Breast epithelium (tissue), 4 donors: ENCODE measurements around the gene GNG7. TPM values are rescaled to one million over a fixed set of nuclear protein-coding genes. Genes with fewer than 3 reads are reported as not detected.
"Not testable (repeated sequence)": the region's sequence is repeated elsewhere in the genome, so short reads cannot be mapped to it uniquely, and the experiment has no call there.

Experiments used
- DNase-seq, 2 donors: peaks; one replicate each; pipeline ENCODE4 v3.0.0-alpha.2; 2019; ENCODE audit warnings: low spot score in 2 of 2
- H3K27ac ChIP-seq, 2 donors: fragments of 200-600 bp; sonication (generic) in 1 of 2; one replicate each; pipeline ENCODE4 v1.5.1; 2016 to 2019; ENCODE audit warnings: mild to moderate bottlenecking in 1 of 2
- H3K27me3 ChIP-seq, 2 donors: fragments of 200-600 bp; sonication (generic) in 1 of 2; one replicate each; pipeline versions ENCODE4 v1.5.1 to v1.6.0; 2017 to 2019; ENCODE audit warnings: control low read depth in 1 of 2, mild to moderate bottlenecking in 1 of 2
- H3K36me3 ChIP-seq: fragments of 200-600 bp; one replicate; pipeline ENCODE4 v1.5.1; 2019
- H3K4me1 ChIP-seq, 2 donors: fragments of 200-600 bp; sonication (generic); one replicate each; pipeline ENCODE4 v1.5.1; 2016 to 2019; ENCODE audit warnings: control low read depth in 1 of 2
- H3K4me3 ChIP-seq, 3 donors: fragments of 200-600 bp; sonication (generic); 1 replicate in 2 of 3; 2 replicates in 1 of 3; pipeline ENCODE4 v1.5.1; 2016 to 2019; ENCODE audit warnings: mild to moderate bottlenecking in 3 of 3, moderate library complexity in 2 of 3
- H3K9me3 ChIP-seq, 2 donors: fragments of 200-600 bp; sonication (generic) in 1 of 2; one replicate each; pipeline ENCODE4 v1.5.1; 2016 to 2019; ENCODE audit warnings: control low read depth in 1 of 2
- CTCF ChIP-seq, 3 donors: fragments of 450-650 bp; IDR thresholded peaks; one replicate each; pipeline ENCODE4 v1.5.1; 2016 to 2017; ENCODE audit warnings: antibody characterized with exemption in 3 of 3, mild to moderate bottlenecking in 3 of 3, moderate library complexity in 3 of 3
- POLR2A ChIP-seq: fragments of 450-650 bp; IDR thresholded peaks from one replicate; pipeline ENCODE4 v1.6.1; 2016; ENCODE audit warnings: antibody characterized with exemption, mild to moderate bottlenecking, moderate library complexity
- POLR2AphosphoS5 ChIP-seq, 3 donors: sonication (generic); formaldehyde crosslinking; IDR thresholded peaks; one replicate each; pipeline ENCODE4 v1.6.1; 2017; ENCODE audit warnings: antibody characterized with exemption in 3 of 3
- intact Hi-C: fragments of 100-400 bp; cut with DNase I; formaldehyde crosslinking; loops from one replicate; pipeline ENCODE4 v1.15.1; 2023; ENCODE audit warnings: low total_unique reads
- total RNA-seq, 3 donors: library from RNA; depleted of rRNA; stranded (reverse); fragments of >200 nt; gene quantifications; one replicate each; pipeline ENCODE4 v1.1.0, GENCODE V29; 2016

GNG7 gene
- total RNA-seq, 3 donors from 2014 or later: 1.6 to 7.8 (median 4.3) TPM

GRCh38 chr19:2464389-2464788, 238.1 kb downstream of the GNG7 start:
- Histone ChIP-seq H3K27me3 (no peaks in the 10 kb centered on the region), H3K27ac (no peak overlapping the region), H3K36me3 (no peaks in the 10 kb centered on the region), H3K9me3 (no peaks in the 10 kb centered on the region), H3K4me1 (peaks cover 0 to 9% of the 10 kb centered on the region in 2 donors), H3K4me3 (no peak overlapping the region)
- no peak for DNase-seq
- intact Hi-C loops: no loop called here
- no peak for TF ChIP-seq POLR2A
- no peak for TF ChIP-seq CTCF (IDR thresholded peaks at IDR 0.05)
- no peak for TF ChIP-seq POLR2AphosphoS5 (IDR thresholded peaks at IDR 0.05)

DNA sequence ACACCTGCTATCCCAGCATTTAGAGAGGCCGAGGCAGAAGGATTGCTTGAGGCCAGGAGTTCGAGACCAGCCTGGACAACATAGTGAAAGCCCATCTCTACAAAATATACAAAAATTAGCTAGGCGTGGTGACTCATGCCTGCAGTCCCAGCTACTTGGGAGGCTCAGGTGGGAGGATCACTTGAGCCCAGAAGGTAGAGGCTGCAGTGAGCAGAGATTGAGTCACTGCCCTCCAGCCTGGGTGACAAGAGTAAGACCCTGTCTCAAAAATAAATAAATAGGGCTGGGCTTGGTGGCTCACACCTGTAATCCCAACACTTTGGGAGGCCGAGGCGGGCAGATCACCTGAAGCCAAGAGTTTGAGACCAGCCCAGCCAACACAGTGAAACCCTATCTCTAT, 238.8 kb downstream of the GNG7 start:
- H3K4me3 ChIP-seq, H3K27ac ChIP-seq, H3K4me1 ChIP-seq, H3K9me3 ChIP-seq, intact Hi-C loops, DNase-seq, H3K36me3 ChIP-seq, H3K27me3 ChIP-seq: not testable (repeated sequence)

GRCh38 chr19:2462635-2463421, 239.7 kb downstream of the GNG7 start:
- H3K27me3 ChIP-seq: no peaks in the 10 kb centered on the region
- H3K27ac ChIP-seq: peak overlapping the region in 1 of 2 donors; percentile 22
- DNase-seq: peak; percentile 89 to 93
- intact Hi-C loops: no loop called here
- TF ChIP-seq POLR2A (no peak), POLR2AphosphoS5 (IDR thresholded peaks at IDR 0.05) (peak; percentile 40 to 70 (median 42)), CTCF (IDR thresholded peaks at IDR 0.05) (no peak)
- H3K4me3 ChIP-seq: peak overlapping the region; percentile 53 to 79 (median 63)
- no peaks in the 10 kb centered on the region for H3K9me3 ChIP-seq
- peaks cover 0 to 9% of the 10 kb centered on the region in 2 donors for H3K4me1 ChIP-seq
- H3K36me3 ChIP-seq: no peaks in the 10 kb centered on the region

GRCh38 chr19:2461751-2462634, 240.5 kb downstream of the GNG7 start:
- intact Hi-C loops: no loop called here
- Histone ChIP-seq H3K9me3 (no peaks in the 10 kb centered on the region), H3K27ac (peak overlapping the region in 1 of 2 donors; percentile 22), H3K27me3 (no peaks in the 10 kb centered on the region), H3K4me1 (peaks cover 0 to 9% of the 10 kb centered on the region in 2 donors), H3K36me3 (no peaks in the 10 kb centered on the region), H3K4me3 (peak overlapping the region; percentile 53 to 79 (median 63))
- TF ChIP-seq POLR2AphosphoS5 (IDR thresholded peaks at IDR 0.05) (no peak), CTCF (IDR thresholded peaks at IDR 0.05) (peak in 1 of 3 donors; percentile 12), POLR2A (no peak)
- DNase-seq: no peak

Other genes with a start within 250 kb of the GNG7 start
- 10 to 100 TPM; 13.1 to 25.2 (median 15.7) TPM for gene LMNB2, start 245.7 kb downstream of the GNG7 start, total RNA-seq
- 100 to 1,000 TPM; 136 to 301 (median 172) TPM for gene GADD45B, start 226.6 kb downstream of the GNG7 start, total RNA-seq
- 1 to 10 TPM in 2 of 3 donors, under 1 TPM in 1; 0.64 to 3.7 (median 3.6) TPM for gene DIRAS1, start 18.7 kb upstream of the GNG7 start, total RNA-seq
- gene SLC39A3, start 37.3 kb upstream of the GNG7 start, total RNA-seq: 10 to 100 TPM; 23.8 to 36.1 (median 27.2) TPM
- 10 to 100 TPM; 40.3 to 45.2 (median 42.1) TPM for gene SGTA, start 80.6 kb upstream of the GNG7 start, total RNA-seq
- gene THOP1, start 82.8 kb upstream of the GNG7 start, total RNA-seq: 10 to 100 TPM; 26.2 to 40.0 (median 39.1) TPM
- 10 to 100 TPM in 1 of 3 donors, 1 to 10 TPM in 2; 2.1 to 10.4 (median 7.5) TPM for gene ZNF554, start 117.2 kb upstream of the GNG7 start, total RNA-seq
- 10 to 100 TPM in 1 of 3 donors, 1 to 10 TPM in 2; 4.6 to 10.7 (median 7.5) TPM for gene ZNF555, start 138.8 kb upstream of the GNG7 start, total RNA-seq
- gene ZNF556, start 164.6 kb upstream of the GNG7 start, total RNA-seq: under 1 TPM in 2 of 3 donors, not detected in 1; 0.15 to 0.33 TPM
- gene ZNF57, start 198.2 kb upstream of the GNG7 start, total RNA-seq: 1 to 10 TPM; 2.7 to 9.2 (median 6.9) TPM
- gene ZNF77, start 242.3 kb upstream of the GNG7 start, total RNA-seq: 1 to 10 TPM; 2.2 to 5.1 (median 4.9) TPM